Body of pancreas (tissue), 4 donors: ENCODE measurements around the gene AUTS2.

Source experiments
- POLR2A ChIP-seq, 3 donors: fragments of 450-650 bp; IDR thresholded peaks; one replicate each; pipeline ENCODE4 v1.6.1; 2016; ENCODE audit warnings: antibody characterized with exemption in 3 of 3, mild to moderate bottlenecking in 2 of 3
- TF ChIP-seq, protein P1 (sequence below), 7 experiments: fragments of 450-650 bp in 4 of 7; fragments of 200-600 bp in 3 of 7; sonication (generic) in 3 of 7; IDR thresholded peaks; one replicate each; pipeline ENCODE4 v1.5.1; 2016 to 2019; ENCODE audit warnings: antibody characterized with exemption in 7 of 7

DNA sequence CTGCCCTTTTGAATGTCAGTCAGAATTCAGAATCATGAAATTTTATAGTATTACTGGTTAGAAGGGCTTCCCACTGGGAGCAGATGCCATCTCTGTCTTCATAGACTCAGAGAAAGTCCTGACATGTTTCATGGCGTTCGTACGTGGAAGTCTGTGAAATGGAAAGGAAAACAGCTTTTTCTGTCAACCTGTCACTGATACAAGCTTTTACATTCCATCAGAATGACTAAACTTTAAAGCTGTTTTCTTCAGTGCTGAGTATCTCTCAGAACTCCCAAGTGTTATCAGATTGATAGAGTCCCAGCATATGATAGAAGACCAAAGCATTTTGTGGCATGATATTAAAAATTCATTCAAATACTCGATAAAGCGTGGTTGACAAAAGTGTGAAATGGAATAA lies 807.0 kb downstream of the AUTS2 start:
- TF ChIP-seq, protein P1, sequence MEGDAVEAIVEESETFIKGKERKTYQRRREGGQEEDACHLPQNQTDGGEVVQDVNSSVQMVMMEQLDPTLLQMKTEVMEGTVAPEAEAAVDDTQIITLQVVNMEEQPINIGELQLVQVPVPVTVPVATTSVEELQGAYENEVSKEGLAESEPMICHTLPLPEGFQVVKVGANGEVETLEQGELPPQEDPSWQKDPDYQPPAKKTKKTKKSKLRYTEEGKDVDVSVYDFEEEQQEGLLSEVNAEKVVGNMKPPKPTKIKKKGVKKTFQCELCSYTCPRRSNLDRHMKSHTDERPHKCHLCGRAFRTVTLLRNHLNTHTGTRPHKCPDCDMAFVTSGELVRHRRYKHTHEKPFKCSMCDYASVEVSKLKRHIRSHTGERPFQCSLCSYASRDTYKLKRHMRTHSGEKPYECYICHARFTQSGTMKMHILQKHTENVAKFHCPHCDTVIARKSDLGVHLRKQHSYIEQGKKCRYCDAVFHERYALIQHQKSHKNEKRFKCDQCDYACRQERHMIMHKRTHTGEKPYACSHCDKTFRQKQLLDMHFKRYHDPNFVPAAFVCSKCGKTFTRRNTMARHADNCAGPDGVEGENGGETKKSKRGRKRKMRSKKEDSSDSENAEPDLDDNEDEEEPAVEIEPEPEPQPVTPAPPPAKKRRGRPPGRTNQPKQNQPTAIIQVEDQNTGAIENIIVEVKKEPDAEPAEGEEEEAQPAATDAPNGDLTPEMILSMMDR (IDR thresholded peaks at IDR 0.05), result no peak
- no peak for TF ChIP-seq POLR2A (IDR thresholded peaks at IDR 0.05)
